HG03175 (cell line): Measurements from ENCODE around the gene LRRC7.

Experiments used
- ATAC-seq: cut with Tn5 transposase; IDR thresholded peaks from one replicate; pipeline ENCODE4 v1.9.1; 2021; ENCODE audit warnings: mild to moderate bottlenecking, moderate library complexity; ENCODE audit not compliant: unreplicated experiment

Gene LRRC7

DNA sequence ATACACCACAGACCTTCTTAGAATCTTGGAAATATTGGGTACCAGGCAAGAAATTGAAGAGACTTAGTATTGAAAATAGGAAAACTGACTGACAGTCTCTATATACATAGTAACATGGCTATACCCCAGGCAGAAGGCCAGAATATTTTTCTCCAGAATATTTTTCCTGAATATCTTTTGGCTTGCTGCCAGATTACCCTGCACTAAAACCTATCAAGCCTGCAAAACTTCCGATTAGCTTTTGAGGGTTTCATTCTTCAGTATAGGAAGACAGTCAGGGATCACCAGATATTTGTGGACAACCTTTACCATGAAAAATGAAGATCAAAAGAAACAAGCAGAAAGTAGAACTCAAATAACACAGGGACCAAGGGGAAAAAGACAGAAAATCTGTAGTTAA is 187.9 kb downstream of the LRRC7 start:
- no peak for ATAC-seq

DNA sequence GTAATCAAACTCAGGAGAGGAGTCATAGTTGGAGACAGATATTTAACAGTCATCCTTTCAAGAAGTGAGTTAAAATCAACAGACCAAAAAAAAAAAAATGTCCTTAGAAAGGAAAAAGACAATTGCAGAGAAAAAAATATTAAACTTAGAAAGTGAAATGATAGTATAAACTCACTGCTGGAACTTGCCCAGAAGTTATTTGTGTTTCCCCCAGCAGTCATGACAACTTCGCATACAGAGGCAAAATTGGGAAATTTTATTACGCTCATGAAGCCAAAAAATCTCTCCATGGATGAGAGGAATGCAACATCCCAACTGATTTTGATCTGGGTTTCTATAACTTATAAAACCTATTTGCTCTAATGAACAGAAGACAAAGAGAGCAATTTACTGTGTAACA is 198.2 kb downstream of the LRRC7 start:
- ATAC-seq, result no peak

DNA sequence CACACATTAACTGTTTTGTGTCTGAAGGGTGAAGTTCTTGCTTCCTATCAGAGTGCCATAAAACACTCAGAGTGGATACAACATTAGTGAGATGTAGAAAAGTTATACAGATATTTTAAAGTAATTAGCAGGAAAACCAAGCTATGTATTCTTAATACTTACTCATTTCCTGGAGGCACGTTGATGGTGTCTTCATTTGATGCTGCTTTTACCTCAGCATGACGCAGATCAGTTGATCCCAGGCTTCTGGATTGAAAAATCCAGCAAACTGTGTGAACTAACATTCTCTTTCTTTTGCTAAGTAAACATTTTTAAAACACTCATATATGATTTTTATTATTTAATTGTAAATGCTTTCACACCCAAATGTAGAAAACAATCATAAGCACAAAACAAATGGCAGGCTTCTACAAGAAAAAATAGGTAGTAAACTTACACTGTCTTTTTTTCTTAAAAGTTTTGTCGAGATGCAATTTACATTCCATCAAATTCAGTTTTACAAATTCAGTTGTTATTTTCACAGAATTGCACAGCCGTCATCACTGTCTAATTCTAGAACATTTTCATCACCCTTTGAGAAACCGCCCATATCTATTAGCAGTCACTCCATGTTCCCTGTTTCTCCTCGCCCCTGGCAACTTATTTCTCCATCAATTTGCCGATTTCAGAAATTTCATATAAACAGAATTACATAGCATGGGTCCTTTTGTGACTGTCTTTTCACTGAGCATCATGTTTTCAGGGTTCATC is 198.9 kb downstream of the LRRC7 start:
- ATAC-seq, result no peak

DNA sequence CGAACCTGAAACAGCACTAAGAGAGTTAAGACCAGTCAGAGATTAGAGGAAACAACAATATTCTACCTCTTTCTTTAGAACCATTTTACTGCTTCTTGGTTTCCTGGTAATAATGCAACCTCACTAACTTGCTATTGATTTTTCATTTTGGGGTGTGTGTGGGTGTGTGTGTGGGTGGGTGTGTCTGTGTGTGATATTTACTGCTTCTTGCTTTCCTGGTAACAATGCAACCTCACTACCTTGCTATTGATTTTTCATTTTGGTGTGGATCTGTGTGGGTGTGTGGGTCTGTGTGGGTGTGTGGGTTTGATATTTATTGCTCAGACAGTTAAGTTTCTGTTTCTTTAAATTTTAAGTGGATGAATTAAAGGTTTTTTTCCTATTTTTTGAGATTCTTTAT is 208.8 kb downstream of the LRRC7 start:
- no peak for ATAC-seq

DNA sequence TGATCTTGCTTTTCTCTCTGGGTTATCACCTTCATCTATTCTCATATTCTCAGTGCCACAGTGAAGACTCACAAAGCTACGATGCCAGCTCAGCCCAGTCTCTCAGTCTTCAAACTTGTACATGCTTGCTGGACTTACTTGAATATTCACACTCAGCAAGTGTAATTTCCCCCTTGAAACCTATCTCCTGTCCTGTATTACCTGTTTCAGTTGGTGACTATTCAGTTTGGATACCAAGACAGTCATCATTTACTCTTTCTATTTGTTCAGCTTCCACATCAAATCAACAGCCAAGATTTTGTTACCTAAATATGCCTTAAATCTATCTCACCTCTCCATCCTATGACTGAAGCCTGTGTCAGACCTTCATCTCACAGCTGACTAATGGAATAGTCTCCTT is 209.7 kb downstream of the LRRC7 start:
- no peak for ATAC-seq

DNA sequence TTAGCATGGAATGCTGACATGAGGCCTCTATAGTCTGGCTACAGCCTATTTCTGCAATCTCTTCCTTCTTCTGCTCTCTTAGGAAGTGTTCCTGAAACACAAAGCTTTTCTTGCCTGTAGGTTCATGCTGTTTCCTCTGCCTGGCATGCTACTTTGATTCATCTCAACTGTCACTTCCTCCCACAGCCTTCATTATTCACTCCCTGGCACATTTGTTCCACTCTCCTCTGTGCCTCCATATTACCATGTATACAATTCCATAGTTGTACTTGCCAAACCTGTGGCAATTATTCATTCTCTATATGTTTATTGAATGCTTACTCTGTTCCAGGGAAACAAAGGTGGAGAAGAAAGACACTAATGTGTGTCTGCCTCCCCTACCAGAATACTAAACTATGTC is 210.2 kb downstream of the LRRC7 start:
- ATAC-seq, result no peak

DNA sequence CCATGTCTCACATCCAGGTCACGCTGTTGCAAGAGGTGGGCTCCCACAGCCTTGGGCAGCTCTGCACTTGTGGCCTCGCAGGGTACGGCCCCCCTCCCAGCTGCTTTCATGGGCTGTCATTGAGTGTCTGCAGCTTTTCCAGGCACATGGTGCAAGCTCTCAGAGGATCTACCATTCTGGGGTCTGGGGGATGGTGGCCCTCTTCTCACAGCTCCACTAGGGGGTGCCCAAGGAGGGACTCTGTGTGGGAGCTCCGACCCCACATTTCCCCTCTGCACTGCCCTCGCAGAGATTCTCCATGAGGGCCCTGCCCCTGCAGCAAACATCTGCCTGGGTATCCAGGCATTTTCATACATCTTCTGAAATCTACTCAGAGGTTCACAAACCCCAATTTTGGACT is 219.4 kb downstream of the LRRC7 start:
- ATAC-seq, result no peak

DNA sequence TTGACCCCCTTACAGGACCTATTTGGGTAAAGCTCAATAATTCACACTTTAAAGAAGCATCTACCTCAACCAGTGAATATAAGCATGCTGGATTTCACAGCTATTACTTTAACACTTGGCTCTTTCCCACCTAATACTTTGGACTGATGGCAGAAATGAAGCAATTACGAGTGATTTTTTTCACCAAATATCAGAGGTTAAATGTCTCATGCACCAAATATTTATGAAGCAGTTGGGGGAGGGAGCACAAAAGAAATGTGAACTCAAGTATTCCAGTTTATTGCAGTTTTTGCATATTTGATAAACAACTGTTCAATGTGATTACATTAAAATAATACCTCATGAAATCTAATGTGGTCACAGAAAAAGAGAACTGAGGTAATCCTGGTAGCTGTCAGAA is 223.6 kb downstream of the LRRC7 start:
- no peak for ATAC-seq

DNA sequence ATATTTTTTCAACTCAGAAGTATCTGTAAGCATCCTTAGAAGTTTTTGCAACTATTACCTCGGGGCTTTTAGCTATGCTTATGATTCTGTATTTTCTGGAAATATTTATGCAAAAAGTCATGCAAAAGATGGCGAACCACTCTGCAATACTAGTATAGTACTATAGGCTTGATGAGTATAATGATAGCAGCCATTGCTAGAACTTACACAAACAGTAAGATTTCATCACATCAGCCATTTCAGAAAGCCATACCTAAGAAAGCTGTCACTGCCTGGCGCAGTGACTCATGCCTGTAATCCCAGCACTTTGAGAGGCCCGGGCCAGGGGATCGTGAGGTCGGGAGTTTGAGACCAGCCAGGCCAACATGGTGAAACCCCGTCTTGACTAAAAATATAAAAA is 227.1 kb downstream of the LRRC7 start:
- no peak for ATAC-seq

DNA sequence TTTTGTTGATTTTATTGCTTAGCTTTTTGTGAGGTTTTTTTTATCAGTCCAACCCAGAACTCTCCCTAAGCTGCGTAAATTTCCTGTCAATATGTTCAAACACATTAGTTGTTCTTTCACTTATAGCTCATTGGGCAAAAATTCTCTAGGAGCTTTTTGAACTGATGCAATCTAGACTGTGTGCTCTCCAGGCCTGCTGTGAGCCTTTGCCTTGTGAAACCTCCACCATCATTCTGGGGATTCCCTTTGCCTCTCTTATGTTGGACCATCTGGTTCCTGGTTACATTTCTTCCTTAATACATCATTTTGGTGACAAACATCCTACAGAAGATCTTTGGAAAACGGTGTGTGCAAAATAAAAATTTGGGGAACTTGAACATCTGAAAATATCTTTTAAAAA is 247.2 kb downstream of the LRRC7 start:
- no peak for ATAC-seq

DNA sequence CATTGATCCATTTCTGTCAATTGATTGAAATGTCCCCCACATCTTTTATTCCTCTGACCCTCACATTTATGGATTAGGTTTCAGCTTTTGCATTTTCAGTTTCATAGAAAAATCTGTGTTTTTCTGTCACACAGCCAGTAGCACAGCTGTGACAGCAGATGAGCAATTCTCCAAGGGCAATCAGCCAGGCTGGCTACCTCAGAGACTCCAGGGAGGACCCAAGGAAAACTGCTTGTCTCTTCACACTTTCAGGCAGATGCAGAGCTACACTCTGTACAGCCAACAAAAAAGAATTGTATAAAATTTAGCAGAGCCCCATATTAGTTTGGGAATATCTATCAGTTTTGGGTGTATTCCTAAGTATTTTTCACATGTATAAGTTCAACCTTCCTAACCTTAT is 257.2 kb downstream of the LRRC7 start:
- ATAC-seq, result no peak

DNA sequence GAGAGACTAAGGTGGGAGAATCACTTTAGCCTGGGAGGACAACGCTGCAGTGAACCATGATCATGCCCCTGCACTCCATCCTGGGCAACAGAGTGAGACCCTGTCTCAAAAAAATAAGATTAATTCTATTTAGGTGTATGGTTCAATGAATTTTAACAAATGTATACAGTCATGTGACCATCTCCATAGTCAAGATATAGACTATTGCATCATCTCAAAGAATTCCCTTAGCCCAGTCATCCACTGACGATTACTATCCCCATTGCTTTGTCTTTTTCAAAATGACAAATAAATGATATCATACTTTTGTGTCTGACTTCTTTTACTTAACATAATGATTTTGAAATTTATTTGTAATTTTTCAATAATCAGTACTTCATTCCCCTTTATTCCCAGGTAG is 260.0 kb downstream of the LRRC7 start:
- no peak for ATAC-seq

DNA sequence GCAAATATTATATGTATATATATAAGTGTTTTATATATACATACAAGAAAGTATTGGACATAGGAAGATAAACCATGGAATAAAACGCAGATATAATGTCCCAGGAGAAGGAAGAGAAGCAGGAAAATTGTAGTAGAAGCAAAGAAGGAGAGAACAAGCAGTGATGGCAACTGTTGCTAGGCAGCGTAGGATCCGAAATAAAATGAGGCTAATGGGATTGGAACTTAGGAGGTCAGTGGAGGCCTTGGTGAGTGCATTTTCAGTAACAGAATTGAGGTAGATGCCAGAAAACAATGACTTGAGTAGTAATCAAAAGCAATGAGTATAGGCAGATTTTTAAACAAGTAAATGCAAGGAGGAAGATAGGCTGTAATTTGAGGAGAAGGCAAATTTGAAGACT is 265.8 kb downstream of the LRRC7 start:
- ATAC-seq, result no peak

DNA sequence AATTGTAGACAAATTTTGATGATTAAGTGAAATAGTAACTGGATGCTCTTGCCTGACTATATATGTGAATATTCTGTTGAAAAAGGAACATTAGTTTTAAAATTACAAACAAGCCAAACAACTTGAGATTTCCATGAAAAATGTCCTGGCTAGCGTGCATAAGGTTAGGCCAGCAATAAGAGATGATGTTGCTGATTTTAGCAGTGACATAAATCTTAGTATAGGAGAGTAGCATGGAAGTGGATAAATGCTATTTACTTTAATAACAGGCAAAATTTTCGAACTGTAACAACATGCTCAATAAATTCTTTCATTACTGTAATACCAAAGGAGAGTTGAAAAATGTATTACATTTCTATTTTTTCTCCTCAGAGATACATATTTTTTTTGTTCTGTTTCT is 266.6 kb downstream of the LRRC7 start:
- no peak for ATAC-seq

DNA sequence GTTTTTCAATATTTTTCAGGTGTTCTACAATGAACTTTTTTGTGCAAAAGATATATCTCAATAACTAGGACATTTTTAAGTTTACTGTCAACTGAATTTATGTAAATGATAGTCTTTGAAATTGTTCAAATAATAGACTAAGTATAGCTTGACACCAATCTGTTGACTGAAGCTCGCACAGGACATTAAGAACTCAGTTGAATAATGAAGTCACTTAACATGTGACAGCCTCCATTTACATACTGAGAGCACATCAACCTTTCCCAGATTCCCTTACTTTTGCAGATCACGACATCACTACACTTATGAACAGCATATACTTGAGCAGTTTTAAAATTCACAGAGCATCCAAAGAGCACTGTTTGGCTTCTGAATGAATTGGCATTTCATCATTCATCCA is 268.2 kb downstream of the LRRC7 start:
- ATAC-seq, result no peak

DNA sequence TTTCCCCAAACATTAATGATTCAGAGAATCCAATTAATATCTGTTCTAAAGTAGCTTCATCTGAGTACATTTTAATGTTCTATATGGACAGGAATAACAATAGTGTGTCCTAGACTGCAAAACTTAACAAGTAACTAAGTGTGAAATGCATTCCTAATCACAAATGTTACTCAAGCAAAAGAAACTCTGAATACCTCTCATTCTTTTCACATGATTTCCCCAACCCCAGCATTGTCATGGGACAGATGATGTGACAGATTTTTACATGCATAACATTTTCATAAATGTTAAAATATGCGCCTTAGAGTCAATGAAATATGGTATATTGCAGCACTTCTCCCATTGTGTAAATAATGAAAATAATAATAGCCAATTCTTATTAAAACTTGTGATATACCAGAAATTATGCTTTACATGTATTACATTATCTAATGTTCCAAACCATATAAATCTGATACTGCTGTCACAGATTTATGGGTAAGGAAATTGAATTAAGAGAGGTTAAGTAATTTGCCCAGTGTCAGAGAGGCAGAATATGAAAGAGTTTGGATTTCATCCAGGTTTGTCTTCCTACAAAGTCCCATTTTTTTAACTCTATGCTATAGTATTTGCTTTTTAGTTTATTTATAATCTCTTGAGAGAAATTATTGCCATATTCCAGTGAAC is 269.4 kb downstream of the LRRC7 start:
- ATAC-seq, result no peak

DNA sequence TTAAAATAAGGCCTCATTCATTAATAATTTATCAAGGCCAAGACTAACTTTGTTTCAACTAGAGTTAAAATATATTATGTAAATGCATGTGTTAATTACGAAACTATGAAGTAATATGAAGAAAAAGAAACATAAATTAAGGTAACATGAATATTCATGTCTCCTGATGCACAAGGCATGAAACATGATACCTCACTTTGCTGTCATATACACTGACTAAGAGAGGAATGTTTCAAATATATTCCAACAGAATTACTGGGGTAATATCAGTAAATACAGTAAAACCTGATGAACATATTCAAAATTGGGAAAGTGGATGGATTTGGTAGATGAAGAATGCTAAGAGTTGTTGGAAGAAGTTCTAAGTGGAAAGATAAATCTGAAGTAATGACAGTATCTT is 274.6 kb downstream of the LRRC7 start:
- no peak for ATAC-seq

DNA sequence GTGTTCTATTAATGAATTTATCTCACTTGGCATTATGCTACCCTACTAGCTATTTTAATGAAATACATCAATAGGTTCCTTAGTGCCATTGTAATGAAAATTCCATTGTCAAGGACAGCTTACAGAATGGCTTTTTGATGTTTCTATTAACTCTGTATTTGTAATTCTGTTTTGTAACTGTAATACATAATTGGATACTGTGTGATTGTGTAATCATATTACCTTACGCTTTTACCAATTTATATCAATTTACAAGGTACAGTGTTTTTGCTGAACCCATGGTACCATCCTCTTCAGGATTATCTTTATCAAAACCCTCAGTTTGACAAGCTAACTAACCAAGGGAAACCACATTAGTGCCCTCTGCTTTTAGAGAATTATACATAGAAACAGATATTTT is 277.9 kb downstream of the LRRC7 start:
- no peak for ATAC-seq

DNA sequence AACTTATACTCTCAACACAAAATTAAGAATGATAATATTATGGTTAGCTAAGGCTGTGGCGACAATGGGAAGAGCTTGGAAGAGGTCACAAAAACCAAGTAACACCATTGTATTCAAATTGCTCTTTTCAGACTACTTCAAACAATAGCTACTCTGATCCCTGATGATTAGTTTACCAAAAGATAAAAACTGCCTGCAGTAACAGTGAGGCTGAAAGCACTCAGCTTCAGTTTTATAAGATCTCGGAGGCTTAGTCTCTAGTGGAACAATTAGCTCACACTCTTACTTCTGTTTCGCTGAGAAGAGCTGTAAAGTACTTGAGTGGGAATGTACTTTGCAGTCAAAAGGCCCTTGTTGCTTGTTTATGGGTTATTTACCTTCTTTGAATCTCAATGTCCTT is 278.5 kb downstream of the LRRC7 start:
- no peak for ATAC-seq

DNA sequence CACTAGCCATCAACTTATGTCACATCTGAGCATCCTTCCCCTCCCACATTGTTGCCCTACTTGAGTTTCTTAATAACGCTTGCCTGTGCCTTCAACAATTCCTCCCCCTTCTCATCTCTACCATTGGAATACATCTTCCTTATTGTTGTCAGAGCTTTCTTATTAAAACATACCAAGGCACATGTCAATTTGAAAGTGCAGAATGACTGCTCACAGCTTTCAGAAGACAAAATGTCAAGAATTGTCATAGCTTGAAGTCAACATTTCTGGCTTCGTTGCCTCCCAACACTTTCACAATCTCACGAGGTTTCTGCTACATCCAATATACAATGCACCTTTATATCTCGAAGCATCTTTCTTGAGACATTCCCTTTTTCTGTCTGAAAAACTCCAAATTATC is 279.9 kb downstream of the LRRC7 start:
- no peak for ATAC-seq

DNA sequence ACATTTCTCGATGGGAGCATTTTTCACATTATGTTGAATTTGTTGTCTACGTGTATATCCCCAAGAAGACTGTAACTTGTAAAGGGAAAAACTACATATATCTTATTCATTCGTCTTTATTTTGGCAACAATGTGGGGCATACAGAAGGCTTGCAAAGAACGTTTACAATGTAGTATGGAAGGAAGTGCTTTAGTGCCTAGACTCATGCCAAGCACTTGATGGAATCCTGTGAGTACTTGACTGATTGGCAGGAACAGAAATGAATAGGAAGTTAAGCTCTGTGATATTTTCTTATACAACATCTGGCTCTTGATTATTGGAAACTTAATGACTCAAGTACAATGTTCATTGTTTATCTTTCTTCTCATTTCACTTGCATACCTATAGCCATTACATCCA is 284.4 kb downstream of the LRRC7 start:
- no peak for ATAC-seq

DNA sequence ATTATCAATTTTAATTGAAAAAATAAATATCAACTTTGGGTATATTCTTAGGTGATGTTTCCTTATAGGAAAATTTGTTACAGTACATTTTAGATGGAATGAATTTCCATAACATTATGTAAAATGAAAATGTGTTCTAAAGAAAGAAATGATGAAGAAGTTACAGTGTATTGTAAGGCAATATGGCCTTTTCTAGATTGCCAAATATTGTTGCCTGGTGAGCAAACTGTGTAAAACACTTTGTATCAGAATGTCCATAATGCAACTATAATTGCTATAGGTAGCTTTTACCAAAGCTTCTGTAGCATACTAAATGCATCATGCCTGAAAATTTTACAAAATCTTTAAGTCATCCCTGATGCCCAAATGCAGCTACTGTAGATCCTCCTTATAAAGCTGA is 285.0 kb downstream of the LRRC7 start:
- ATAC-seq, result no peak

DNA sequence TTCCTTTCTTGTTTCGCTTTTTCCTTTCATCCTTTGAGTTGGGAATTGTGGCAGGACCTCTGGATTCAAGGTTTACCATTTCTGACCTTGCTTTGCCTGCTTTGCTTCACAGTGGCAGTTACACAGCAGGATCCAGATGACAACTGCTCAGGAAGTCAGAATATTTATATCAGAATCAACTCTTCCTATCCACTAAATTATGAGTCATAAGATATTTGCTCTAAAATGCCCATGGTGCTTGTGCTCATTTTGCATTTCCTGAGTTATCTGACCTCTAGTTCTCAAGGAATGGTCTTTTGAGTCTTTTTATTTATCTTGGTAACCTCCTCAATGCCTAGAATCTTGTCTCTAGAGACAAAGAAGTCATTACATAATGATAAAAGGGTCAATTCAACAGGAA is 290.8 kb downstream of the LRRC7 start:
- no peak for ATAC-seq
